ENCODE data around the gene OSTN.

DNA sequence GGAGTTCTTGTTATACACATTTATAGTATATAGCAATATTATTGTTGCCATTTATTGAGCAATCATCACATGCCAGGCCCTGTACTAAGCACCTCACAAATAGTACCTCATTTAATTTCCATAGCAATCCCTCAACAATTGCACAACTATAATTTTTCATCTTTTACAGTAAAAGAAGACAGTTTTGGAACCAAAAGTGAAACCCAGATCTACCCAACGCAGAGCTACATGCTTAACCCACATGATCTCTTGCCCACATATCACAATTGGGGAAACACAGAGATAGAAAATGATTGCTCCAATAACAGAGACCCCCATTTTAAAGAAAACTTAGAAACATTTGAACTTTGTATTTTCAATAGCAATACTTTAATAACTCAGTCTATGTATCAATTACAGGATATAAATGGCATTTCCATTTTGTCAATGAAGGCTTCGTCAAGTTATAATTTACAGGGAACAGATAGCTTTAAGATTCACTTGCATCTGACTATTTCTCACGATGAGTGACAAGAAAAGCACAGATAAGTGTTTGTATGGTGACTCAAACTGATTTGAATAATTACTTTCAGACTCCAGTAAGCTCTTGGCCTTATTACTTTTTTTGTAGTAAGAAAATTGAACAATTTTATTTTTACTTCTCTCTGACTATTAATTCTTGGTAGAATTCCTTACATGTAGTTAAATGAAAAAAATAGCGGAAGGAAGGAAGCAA lies 91.4 kb downstream of the OSTN start:
- TF ChIP-seq, protein P1, sequence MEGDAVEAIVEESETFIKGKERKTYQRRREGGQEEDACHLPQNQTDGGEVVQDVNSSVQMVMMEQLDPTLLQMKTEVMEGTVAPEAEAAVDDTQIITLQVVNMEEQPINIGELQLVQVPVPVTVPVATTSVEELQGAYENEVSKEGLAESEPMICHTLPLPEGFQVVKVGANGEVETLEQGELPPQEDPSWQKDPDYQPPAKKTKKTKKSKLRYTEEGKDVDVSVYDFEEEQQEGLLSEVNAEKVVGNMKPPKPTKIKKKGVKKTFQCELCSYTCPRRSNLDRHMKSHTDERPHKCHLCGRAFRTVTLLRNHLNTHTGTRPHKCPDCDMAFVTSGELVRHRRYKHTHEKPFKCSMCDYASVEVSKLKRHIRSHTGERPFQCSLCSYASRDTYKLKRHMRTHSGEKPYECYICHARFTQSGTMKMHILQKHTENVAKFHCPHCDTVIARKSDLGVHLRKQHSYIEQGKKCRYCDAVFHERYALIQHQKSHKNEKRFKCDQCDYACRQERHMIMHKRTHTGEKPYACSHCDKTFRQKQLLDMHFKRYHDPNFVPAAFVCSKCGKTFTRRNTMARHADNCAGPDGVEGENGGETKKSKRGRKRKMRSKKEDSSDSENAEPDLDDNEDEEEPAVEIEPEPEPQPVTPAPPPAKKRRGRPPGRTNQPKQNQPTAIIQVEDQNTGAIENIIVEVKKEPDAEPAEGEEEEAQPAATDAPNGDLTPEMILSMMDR (IDR thresholded peaks at IDR 0.05): no peak
- TF ChIP-seq POLR2A (IDR thresholded peaks at IDR 0.05): no peak
